Ovary (tissue), 9 donors: Measurements from ENCODE around the gene CHKB. TPM values are rescaled to one million over a fixed set of nuclear protein-coding genes. Genes with fewer than 3 reads are reported as not detected.

ENCODE experiments used
- DNase-seq, 5 donors: peaks; one replicate each; pipeline ENCODE4 v3.0.0-alpha.2; 2019 to 2020
- H3K27ac ChIP-seq, 2 donors: fragments of 200-600 bp; one replicate each; pipeline versions ENCODE4 v1.5.1 to v1.8.0; 2019 to 2022
- H3K27me3 ChIP-seq: fragments of 200-600 bp; one replicate; pipeline ENCODE4 v1.8.0; 2022
- H3K36me3 ChIP-seq: fragments of 200-600 bp; sonication (generic); one replicate; pipeline ENCODE4 v1.5.1; 2019
- H3K4me1 ChIP-seq: one replicate; pipeline ENCODE4 v1.8.1; 2013; ENCODE audit warnings: mild to moderate bottlenecking, moderate library complexity; ENCODE audit not compliant: insufficient read depth
- H3K4me3 ChIP-seq: fragments of 200-600 bp; sonication (generic); one replicate; pipeline ENCODE4 v1.5.1; 2017
- H3K9me3 ChIP-seq, 2 donors: fragments of 200-600 bp in 1 of 2; sonication (generic) in 1 of 2; one replicate each; pipeline versions ENCODE4 v1.5.1 to v1.8.1; 2013 to 2019; ENCODE audit warnings: mild to moderate bottlenecking in 1 of 2, moderate library complexity in 1 of 2
- CTCF ChIP-seq, 3 donors: fragments of 450-650 bp in 2 of 3; fragments of 200-600 bp in 1 of 3; IDR thresholded peaks; one replicate each; pipeline versions ENCODE4 v1.5.1 to v1.8.0; 2016 to 2022; ENCODE audit warnings: antibody characterized with exemption in 3 of 3, mild to moderate bottlenecking in 1 of 3
- EP300 ChIP-seq: sonication (generic); formaldehyde crosslinking; IDR thresholded peaks from one replicate; pipeline ENCODE4 v1.6.1; 2017; ENCODE audit warnings: antibody characterized with exemption
- POLR2A ChIP-seq: fragments of 450-650 bp; IDR thresholded peaks from one replicate; pipeline ENCODE4 v1.6.1; 2017; ENCODE audit warnings: antibody characterized with exemption, mild to moderate bottlenecking, moderate library complexity
- whole genome bisulfite sequencing, 3 donors: extraction: QIAGEN DNeasy Blood & Tissue Kit in 1 of 3; methylation state at CpG; one replicate each; pipeline versions ENCODE4 v1.1.5 to v1.1.7; 2013 to 2017; 5-methylcytosine and 5-hydroxymethylcytosine counted together
- intact Hi-C, 4 donors: fragments of 100-400 bp; cut with DNase I; formaldehyde crosslinking; loops; one replicate each; pipeline versions ENCODE4 v1.11.0 to v1.15.1; 2022 to 2023
- polyA plus RNA-seq, 2 donors: library from polyadenylated mRNA; stranded (reverse); fragments of 200-250 nt in 1 of 2; fragments of 350-450 nt in 1 of 2; fragmentation: Illumina TruSeq in 1 of 2; extraction: RNeasy Lipid Tissue Mini Kit (QIAGEN cat#74804) in 1 of 2; gene quantifications; one replicate each; pipeline ENCODE4 v1.2.3, GENCODE V29; 2013 to 2014
- total RNA-seq, 7 donors: library from RNA; depleted of rRNA in 2 of 7; stranded (reverse); fragments of >200 nt in 2 of 7; fragmentation: NEBNext Ultra II Directional in 3 of 7; extraction: Animal tissue kit (Norgen Biotek cat#: 25700) in 3 of 7; gene quantifications; one replicate each; pipeline versions ENCODE4 v1.1.0 to v1.2.4, GENCODE V29; 2016 to 2023
- donor health status: DM: no; HTN: no; CAD: no; lungs with moderate emphysema.
- donor health status: DM: no; HTN: no; CAD: no.
- donor health status: Bipolar disorder and iron deficiency.
- donor health status: DM: yes; HTN: yes; CAD: no.
- donor health status: DM: no; HTN: no; CAD: no.
- donor health status: DM: yes; HTN: yes; CAD: no.

Gene CHKB
- total and polyA plus RNA-seq, 9 donors = 34.9 to 73.2 (median 47.9) TPM

GRCh38 chr22:50561401-50562358 lies 21.0 kb downstream of the CHKB start:
- Histone ChIP-seq H3K27me3 (no peaks in the 10 kb centered on the region), H3K27ac (no peak overlapping the region), H3K9me3 (no peaks in the 10 kb centered on the region), H3K36me3 (no peaks in the 10 kb centered on the region), H3K4me3 (no peak overlapping the region), H3K4me1 (peaks cover 5% of the 10 kb centered on the region)
- WGBS, 3 donors = 55 to 68% (median 64%) methylated on average over 18 to 32 of the region's 34 CpGs
- TF ChIP-seq POLR2A (no peak), EP300 (no peak)
- DNase-seq = peak in 1 of 5 donors; percentile 25
- intact Hi-C loops = no loop called here

DNA sequence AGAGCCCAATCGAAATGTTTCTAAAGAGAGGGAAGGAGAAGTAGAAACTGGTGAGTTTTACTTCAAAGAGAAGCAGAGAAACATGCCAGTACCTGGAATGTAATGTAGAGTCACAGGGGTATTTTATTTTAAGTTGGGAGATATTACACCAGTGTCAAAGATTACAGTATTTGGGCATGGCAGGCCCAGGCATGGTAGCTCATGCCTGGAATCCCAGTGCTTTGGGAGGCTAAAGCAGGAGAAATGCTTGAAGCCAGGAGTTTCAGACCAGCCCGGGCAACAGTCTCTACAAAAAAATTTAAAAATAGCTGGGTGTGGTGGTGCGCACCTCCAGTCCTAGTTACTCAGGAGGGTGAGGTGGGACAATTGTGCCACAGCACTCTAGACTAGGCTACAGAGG lies 22.6 kb downstream of the CHKB start:
- Histone ChIP-seq H3K36me3 (no peaks in the 10 kb centered on the region), H3K9me3 (no peaks in the 10 kb centered on the region), H3K27me3 (no peaks in the 10 kb centered on the region), H3K4me3 (no peak overlapping the region), H3K4me1 (peaks cover 5% of the 10 kb centered on the region), H3K27ac (no peak overlapping the region)
- no peak for TF ChIP-seq EP300
- no peak for TF ChIP-seq POLR2A
- TF ChIP-seq CTCF (IDR thresholded peaks at IDR 0.05) = no peak
- no peak for DNase-seq
- WGBS, 3 donors = 85 to 88% (median 86%) methylated on average over 3 of the region's 3 CpGs
- intact Hi-C loops = no loop called here

DNA sequence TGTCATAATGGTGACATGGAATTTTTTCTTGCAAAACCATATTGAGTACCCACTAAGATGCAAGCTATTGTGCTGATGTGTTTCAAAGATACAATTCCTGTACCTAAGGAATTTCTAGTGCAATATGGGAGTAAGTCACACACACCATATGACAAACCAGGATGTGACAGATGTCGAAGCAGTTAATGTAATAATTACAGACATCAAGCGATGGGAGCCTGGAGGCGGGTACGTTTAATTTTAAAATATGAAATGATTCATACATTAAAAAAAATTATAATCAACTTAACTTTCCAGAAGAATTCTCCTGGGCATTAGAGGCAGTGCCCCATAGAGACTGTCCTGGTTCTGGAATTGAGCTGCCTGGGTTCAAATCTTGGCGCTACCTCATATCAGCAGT lies 25.9 kb downstream of the CHKB start:
- H3K4me1 ChIP-seq = no peaks in the 10 kb centered on the region
- WGBS, 3 donors = 80 to 85% (median 83%) methylated on average over 5 of the region's 5 CpGs
- no peak overlapping the region for H3K27ac ChIP-seq
- TF ChIP-seq CTCF (IDR thresholded peaks at IDR 0.05) (no peak), EP300 (no peak), POLR2A (no peak)
- H3K9me3 ChIP-seq = no peaks in the 10 kb centered on the region
- no peaks in the 10 kb centered on the region for H3K27me3 ChIP-seq
- DNase-seq = no peak
- intact Hi-C loops = no loop called here
- H3K36me3 ChIP-seq = no peaks in the 10 kb centered on the region
- no peak overlapping the region for H3K4me3 ChIP-seq

GRCh38 chr22:50553310-50553709 lies 29.3 kb downstream of the CHKB start:
- Histone ChIP-seq H3K27ac (no peak overlapping the region), H3K4me1 (no peaks in the 10 kb centered on the region), H3K4me3 (no peak overlapping the region), H3K36me3 (no peaks in the 10 kb centered on the region), H3K9me3 (no peaks in the 10 kb centered on the region), H3K27me3 (no peaks in the 10 kb centered on the region)
- 72 to 80% (median 78%) methylated on average over 8 of the region's 8 CpGs for WGBS, 3 donors
- intact Hi-C loops = no loop called here
- DNase-seq = no peak
- TF ChIP-seq EP300 (no peak), POLR2A (no peak), CTCF (IDR thresholded peaks at IDR 0.05) (no peak)

DNA sequence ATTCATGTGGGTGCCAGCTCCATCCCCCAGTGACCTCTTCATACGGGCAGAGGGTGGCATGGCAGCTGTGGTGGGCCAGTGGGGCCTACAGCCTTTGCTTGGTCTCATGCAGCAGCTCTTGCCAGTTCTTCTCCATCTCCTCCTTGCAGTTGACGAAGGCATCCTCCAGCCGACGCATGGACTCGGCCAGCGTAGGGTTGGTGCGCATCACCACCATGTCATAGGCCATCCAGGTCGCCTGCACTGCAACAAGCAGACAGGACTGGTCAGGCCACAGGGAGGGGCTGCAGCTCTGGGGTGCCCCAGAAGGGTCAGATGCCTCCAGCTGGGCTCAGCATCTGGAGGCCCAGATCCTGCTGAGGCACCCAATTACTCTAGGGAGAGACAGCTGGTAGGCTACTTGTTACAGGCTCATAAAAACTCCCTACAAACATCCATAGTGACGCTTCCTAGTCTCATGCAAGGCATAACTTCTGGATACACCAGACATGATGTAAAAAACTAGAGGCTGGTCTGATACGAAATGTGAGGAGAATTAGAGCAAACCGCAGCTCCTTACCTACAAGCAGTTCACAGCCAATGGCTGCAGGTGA lies 31.4 kb downstream of the CHKB start:
- H3K36me3 ChIP-seq = no peaks in the 10 kb centered on the region
- 88 to 92% (median 91%) methylated on average over 11 of the region's 11 CpGs for WGBS, 3 donors
- no peak for DNase-seq
- H3K27ac ChIP-seq = no peak overlapping the region
- no peaks in the 10 kb centered on the region for H3K9me3 ChIP-seq
- intact Hi-C loops = no loop called here
- H3K4me3 ChIP-seq = no peak overlapping the region
- H3K4me1 ChIP-seq = no peaks in the 10 kb centered on the region
- H3K27me3 ChIP-seq = no peaks in the 10 kb centered on the region
- TF ChIP-seq EP300 (no peak), POLR2A (no peak), CTCF (IDR thresholded peaks at IDR 0.05) (no peak)
